GM19324 (cell line): ENCODE measurements around the gene ENDOG.
"Not testable (repeated sequence)": the region's sequence is repeated elsewhere in the genome, so short reads cannot be mapped to it uniquely, and the experiment has no call there.

Source experiments
- ATAC-seq: cut with Tn5 transposase; IDR thresholded peaks from one replicate; pipeline ENCODE4 v1.9.1; 2021; ENCODE audit warnings: mild to moderate bottlenecking, moderate library complexity; ENCODE audit not compliant: unreplicated experiment, low FRiP score

ENDOG gene

DNA sequence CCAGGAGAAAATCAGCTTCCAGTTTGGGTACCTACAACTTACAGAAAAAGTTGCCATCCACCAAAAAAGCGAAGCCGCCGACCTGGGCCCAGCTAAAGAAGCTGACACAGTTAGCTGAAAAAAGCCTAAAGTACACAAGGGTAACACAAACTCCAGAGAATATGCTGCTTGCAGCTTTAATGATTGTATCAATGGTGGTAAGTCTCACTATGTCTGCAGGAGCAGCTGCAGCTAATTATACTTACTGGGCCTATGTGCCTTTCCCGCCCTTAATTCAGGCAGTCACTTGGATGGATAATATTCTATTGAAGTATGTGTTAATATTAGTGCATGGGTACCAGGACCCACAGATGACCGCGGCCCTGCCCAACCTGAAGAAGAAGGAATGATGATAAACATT is 36.2 kb downstream of the ENDOG start:
- not testable (repeated sequence) for ATAC-seq

DNA sequence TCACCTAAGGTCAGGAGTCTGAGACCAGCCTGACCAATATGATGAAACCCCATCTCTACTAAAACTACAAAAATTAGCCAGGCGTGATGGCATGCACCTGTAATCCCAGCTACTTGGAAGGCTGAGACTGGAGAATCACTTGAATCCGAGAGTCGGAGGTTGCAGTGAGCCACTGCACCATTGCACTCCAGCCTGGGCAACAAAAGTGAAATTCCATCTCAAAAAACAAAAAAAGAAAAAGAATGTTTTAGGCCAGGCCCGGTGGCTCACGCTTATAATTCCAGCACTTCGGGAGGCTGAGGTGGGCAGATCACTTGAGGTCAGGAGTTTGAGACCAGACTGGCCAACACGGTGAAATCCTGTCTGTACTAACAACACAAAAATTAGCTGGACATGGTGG is 40.2 kb downstream of the ENDOG start:
- ATAC-seq, result not testable (repeated sequence)

DNA sequence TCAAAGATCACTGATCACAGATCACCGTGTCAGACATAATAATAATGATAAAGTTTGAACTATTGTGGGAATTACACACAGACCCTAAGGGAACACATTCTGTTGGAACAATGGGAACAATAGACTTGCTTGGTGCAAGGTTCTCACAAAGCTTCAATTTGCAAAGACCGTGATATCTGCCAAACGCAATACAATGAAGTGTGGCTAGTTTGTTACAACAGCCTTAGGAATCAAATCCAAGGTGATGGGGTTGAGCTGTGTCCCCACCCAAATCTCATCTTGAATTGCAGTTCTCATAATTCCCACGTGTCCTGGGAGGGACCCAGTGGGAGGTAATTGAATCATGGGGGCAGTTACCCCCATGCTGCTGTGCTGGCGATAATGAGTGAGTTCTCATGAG is 42.6 kb downstream of the ENDOG start:
- ATAC-seq, result no peak

GRCh38 chr9:128861501-128861900 is 43.2 kb downstream of the ENDOG start:
- no peak for ATAC-seq

- no peak for ATAC-seq
Observed at GRCh38 chr9:128862401-128862851, 44.1 kb downstream of the ENDOG start.

DNA sequence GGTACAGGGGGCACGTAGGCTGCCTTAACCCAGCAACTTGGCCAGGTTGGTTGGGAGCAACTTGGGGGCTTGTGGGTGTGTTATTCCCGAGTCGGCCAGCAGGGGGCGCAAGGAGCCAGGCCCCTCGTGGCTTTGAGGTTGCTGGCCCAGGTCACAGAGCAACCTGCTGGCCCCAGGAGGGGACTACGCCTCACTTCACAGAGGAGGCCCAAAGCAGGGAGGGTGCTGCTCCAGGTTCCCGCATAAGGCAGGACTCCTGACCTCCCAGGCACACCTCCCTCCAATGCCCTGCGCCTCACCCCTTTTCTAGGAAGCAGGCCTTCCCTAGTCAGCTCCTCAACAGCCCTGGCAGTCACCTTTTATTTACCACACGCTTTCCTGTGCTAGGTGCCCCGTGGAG is 45.3 kb downstream of the ENDOG start:
- no peak for ATAC-seq

- ATAC-seq, result no peak
Observed at GRCh38 chr9:128870128-128870940, 52.0 kb downstream of the ENDOG start.

DNA sequence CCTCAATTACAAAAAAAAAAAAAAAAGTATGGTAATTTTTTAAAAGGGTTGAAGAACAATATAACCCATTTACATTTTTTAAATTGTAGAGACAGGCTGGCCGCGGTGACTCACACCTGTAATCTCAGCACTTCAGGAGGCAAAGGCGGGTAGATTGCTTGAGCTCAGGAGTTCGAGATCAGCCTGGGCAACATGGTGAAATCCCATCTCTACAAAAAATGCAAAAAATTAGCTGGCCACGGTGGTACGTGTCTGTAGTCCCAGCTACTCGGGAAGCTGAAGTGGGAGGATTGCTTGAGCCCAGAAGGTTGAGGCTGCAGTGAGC is 52.6 kb downstream of the ENDOG start:
- ATAC-seq, result not testable (repeated sequence)
